Astrocyte (in vitro differentiated cells and primary cell): ENCODE data around the gene CLMN. TPM values are rescaled to one million over a fixed set of nuclear protein-coding genes. Genes with fewer than 3 reads are reported as not detected.

Experiments used
- DNase-seq: peaks from one replicate; pipeline ENCODE4 v3.0.0-alpha.2; 2010; ENCODE audit warnings: low read depth
- FAIRE-seq: peaks from 2 replicates; lab custom pipeline; 2011; peaks lifted over from hg19 to GRCh38; lab: Jason Lieb, UNC
- H2AFZ ChIP-seq: 2 replicates; pipeline ENCODE4 v1.6.0; 2012; ENCODE audit warnings: low read depth, low read length, inconsistent platforms
- H3K27ac ChIP-seq: 2 replicates; pipeline ENCODE4 v1.5.1; 2011; ENCODE audit warnings: low read depth, low read length, inconsistent platforms
- H3K27me3 ChIP-seq: 2 replicates; pipeline ENCODE4 v1.6.0; 2011; ENCODE audit warnings: low read length, inconsistent platforms; ENCODE audit not compliant: insufficient read depth
- H3K36me3 ChIP-seq: 2 replicates; pipeline ENCODE4 v1.5.1; 2011; ENCODE audit warnings: low read length, inconsistent platforms; ENCODE audit not compliant: insufficient read depth
- H3K4me1 ChIP-seq: 2 replicates; pipeline ENCODE4 v1.5.1; 2011; ENCODE audit warnings: low read length, inconsistent platforms; ENCODE audit not compliant: insufficient read depth
- H3K4me2 ChIP-seq: 2 replicates; pipeline ENCODE4 v1.6.0; 2012; ENCODE audit warnings: low read length, inconsistent platforms
- H3K4me3 ChIP-seq: 2 replicates; pipeline ENCODE4 v1.5.1; 2011; ENCODE audit warnings: low read depth, mild to moderate bottlenecking, low read length, inconsistent platforms; ENCODE audit not compliant: insufficient read depth
- H3K79me2 ChIP-seq: 2 replicates; pipeline ENCODE4 v1.6.0; 2012; ENCODE audit warnings: mild to moderate bottlenecking, low read length, inconsistent platforms; ENCODE audit not compliant: insufficient read depth
- H3K9ac ChIP-seq: 2 replicates; pipeline ENCODE4 v1.6.0; 2012; ENCODE audit warnings: mild to moderate bottlenecking, low read length, inconsistent platforms
- H3K9me3 ChIP-seq: 2 replicates; pipeline ENCODE4 v1.5.1; 2012; ENCODE audit warnings: low read depth, mild to moderate bottlenecking, low read length, inconsistent platforms; ENCODE audit not compliant: insufficient read depth
- H4K20me1 ChIP-seq: 2 replicates; pipeline ENCODE4 v1.6.0; 2012; ENCODE audit warnings: low read length, inconsistent platforms; ENCODE audit not compliant: insufficient read depth
- H3K27ac Mint-ChIP-seq: one replicate; pipeline ENCODE4 v1.8.0; 2021; ENCODE audit warnings: mild to moderate bottlenecking, mixed read lengths; ENCODE audit not compliant: unreplicated experiment
- H3K27me3 Mint-ChIP-seq: one replicate; pipeline ENCODE4 v1.8.0; 2021; ENCODE audit warnings: low read depth, mixed read lengths; ENCODE audit not compliant: unreplicated experiment
- H3K36me3 Mint-ChIP-seq: one replicate; pipeline ENCODE4 v1.8.0; 2021; ENCODE audit warnings: low read depth, mixed read lengths; ENCODE audit not compliant: unreplicated experiment
- H3K4me1 Mint-ChIP-seq: one replicate; pipeline ENCODE4 v1.8.0; 2021; ENCODE audit warnings: low read depth, mixed read lengths; ENCODE audit not compliant: unreplicated experiment
- H3K4me3 Mint-ChIP-seq: one replicate; pipeline ENCODE4 v1.8.0; 2021; ENCODE audit warnings: mild to moderate bottlenecking, moderate library complexity, mixed read lengths; ENCODE audit not compliant: unreplicated experiment
- H3K9me3 Mint-ChIP-seq: one replicate; pipeline ENCODE4 v1.8.0; 2021; ENCODE audit warnings: mild to moderate bottlenecking, mixed read lengths; ENCODE audit not compliant: unreplicated experiment
- CTCF ChIP-seq: IDR thresholded peaks from 2 replicates; pipeline ENCODE4 v1.5.1; 2011; ENCODE audit warnings: low read depth, mild to moderate bottlenecking, inconsistent platforms, low read length, moderate library complexity; ENCODE audit not compliant: insufficient read depth
- EZH2 ChIP-seq: IDR thresholded peaks from 2 replicates; pipeline ENCODE4 v1.6.1; 2012; ENCODE audit warnings: mild to moderate bottlenecking, low read length, inconsistent platforms; ENCODE audit not compliant: insufficient read depth
- total RNA-seq: library from RNA; stranded (reverse); gene quantifications from 2 replicates; pipeline ENCODE4 v1.2.1, GENCODE V29; 2021

Gene CLMN
- total RNA-seq, 1 donor from 2014 or later: 14.0 TPM

- Mint-ChIP-seq H3K36me3 (peaks cover 12% of the 10 kb centered on the region), H3K4me1 (peaks cover 6% of the 10 kb centered on the region), H3K9me3 (peaks cover 15% of the 10 kb centered on the region), H3K27me3 (peaks cover 8% of the 10 kb centered on the region), H3K4me3 (no peak overlapping the region), H3K27ac (no peak overlapping the region)
- Histone ChIP-seq H3K27me3 (no peaks in the 10 kb centered on the region), H3K9me3 (no peaks in the 10 kb centered on the region), H3K36me3 (no peaks in the 10 kb centered on the region), H2AFZ (no peak overlapping the region), H3K4me2 (no peak overlapping the region), H3K4me1 (peaks cover 5% of the 10 kb centered on the region), H3K79me2 (no peaks in the 10 kb centered on the region), H4K20me1 (no peaks in the 10 kb centered on the region), H3K27ac (no peak overlapping the region), H3K9ac (no peak overlapping the region), H3K4me3 (no peak overlapping the region)
- FAIRE-seq (no peak), DNase-seq (no peak)
- TF ChIP-seq CTCF (no peak), EZH2 (no peak)
Measured at GRCh38 chr14:95292660-95293425, 26.9 kb downstream of the CLMN start.

GRCh38 chr14:95291859-95292542, 27.7 kb downstream of the CLMN start:
- peaks cover 12% of the 10 kb centered on the region for H3K36me3 Mint-ChIP-seq
- DNase-seq: peak; percentile 20
- Histone ChIP-seq H3K36me3 (no peaks in the 10 kb centered on the region), H3K4me2 (no peak overlapping the region), H2AFZ (no peak overlapping the region), H3K4me1 (peaks cover 5% of the 10 kb centered on the region), H4K20me1 (no peaks in the 10 kb centered on the region), H3K4me3 (no peak overlapping the region), H3K79me2 (no peaks in the 10 kb centered on the region), H3K9ac (no peak overlapping the region), H3K9me3 (no peaks in the 10 kb centered on the region), H3K27ac (no peak overlapping the region), H3K27me3 (no peaks in the 10 kb centered on the region)
- H3K4me3 Mint-ChIP-seq: no peak overlapping the region
- no peak overlapping the region for H3K27ac Mint-ChIP-seq
- H3K27me3 Mint-ChIP-seq: peaks cover 10% of the 10 kb centered on the region
- FAIRE-seq: no peak
- H3K9me3 Mint-ChIP-seq: peaks cover 15% of the 10 kb centered on the region
- TF ChIP-seq EZH2 (no peak), CTCF (no peak)
- peaks cover 6% of the 10 kb centered on the region for H3K4me1 Mint-ChIP-seq
